PC-3 (cell line): ENCODE results near the gene TFAP2B. TPM values are rescaled to one million over a fixed set of nuclear protein-coding genes. Genes with fewer than 3 reads are reported as not detected.

Experiments
- ATAC-seq: fragments of 200-7000 bp; cut with Tn5 transposase; 2 replicates; pipeline ENCODE4 v1.9.1; 2020; ENCODE audit warnings: mild to moderate bottlenecking, moderate library complexity
- BruUV-seq: library from RNA; stranded (reverse); fragments of 400-500 nt; replicated peaks from 2 replicates; lab custom pipeline; 2021; lab: Mats Ljungman, UMichigan
- CTCF ChIA-PET: fragments of 300-600 bp; sonication (Branson Sonifier 250); formaldehyde crosslinking; loops from one replicate; lab custom pipeline; 2022; ENCODE audit warnings: antibody characterized with exemption; lab: Charles Lee
- POLR2A ChIA-PET: fragments of 300-600 bp; sonication (Branson Sonifier 250); formaldehyde crosslinking; loops from one replicate; lab custom pipeline; 2022; ENCODE audit warnings: antibody characterized with exemption; ENCODE audit not compliant: unreplicated experiment; lab: Charles Lee
- DNase-seq: peaks from one replicate; pipeline ENCODE4 v3.0.0-alpha.2; 2015
- H2AFZ ChIP-seq: fragments of 300-600 bp; sonication (generic); 2 replicates; pipeline ENCODE4 v1.6.0; 2016; ENCODE audit warnings: antibody characterized with exemption, low read length
- H3F3A ChIP-seq: fragments of 300-600 bp; sonication (generic); one replicate; pipeline ENCODE4 v1.6.0; 2017; ENCODE audit warnings: antibody characterized with exemption, low read length, control low read depth, mild to moderate bottlenecking; ENCODE audit not compliant: unreplicated experiment
- H3K27ac ChIP-seq: fragments of 300-600 bp; sonication (generic); 2 replicates; pipeline ENCODE4 v1.5.1; 2016; ENCODE audit warnings: mild to moderate bottlenecking, low read length
- H3K27me3 ChIP-seq: fragments of 300-600 bp; sonication (generic); 2 replicates; pipeline ENCODE4 v1.6.1; 2016; ENCODE audit warnings: low read length, mixed read lengths
- H3K36me3 ChIP-seq: fragments of 300-600 bp; sonication (generic); 2 replicates; pipeline ENCODE4 v1.6.1; 2016; ENCODE audit warnings: low read depth, mixed run types, low read length, mixed read lengths
- H3K4me1 ChIP-seq: fragments of 300-600 bp; sonication (generic); 2 replicates; pipeline ENCODE4 v1.5.1; 2016; ENCODE audit warnings: low read length; ENCODE audit not compliant: insufficient read depth
- H3K4me2 ChIP-seq: fragments of 300-600 bp; sonication (generic); 2 replicates; pipeline ENCODE4 v1.6.0; 2016; ENCODE audit warnings: low read length
- H3K4me3 ChIP-seq: fragments of 300-600 bp; sonication (generic); 2 replicates; pipeline ENCODE4 v1.5.1; 2016; ENCODE audit warnings: mild to moderate bottlenecking, low read length, mixed read lengths
- H3K79me2 ChIP-seq: fragments of 300-600 bp; sonication (generic); 2 replicates; pipeline ENCODE4 v1.6.1; 2017; ENCODE audit warnings: low read length, mixed read lengths
- H3K9ac ChIP-seq: fragments of 300-600 bp; sonication (generic); 2 replicates; pipeline ENCODE4 v1.6.0; 2016; ENCODE audit warnings: mild to moderate bottlenecking, low read length
- H3K9me2 ChIP-seq: fragments of 300-600 bp; sonication (generic); replicated peaks from 2 replicates; pipeline ENCODE4 v1.6.1; 2016; ENCODE audit warnings: mixed run types, low read length, mixed read lengths
- H3K9me3 ChIP-seq: fragments of 300-600 bp; sonication (generic); 2 replicates; pipeline ENCODE4 v1.6.1; 2016; ENCODE audit warnings: low read length, mixed read lengths
- H4K20me1 ChIP-seq: fragments of 300-600 bp; sonication (generic); 2 replicates; pipeline ENCODE4 v1.6.1; 2016; ENCODE audit warnings: low read length, mixed read lengths
- CTCF ChIP-seq: fragments of 300-600 bp; sonication (generic); conservative IDR thresholded peaks from 2 replicates; pipeline ENCODE4 v1.5.1; 2017; ENCODE audit warnings: antibody characterized with exemption, low read depth, mild to moderate bottlenecking, low read length
- EZH2 ChIP-seq: fragments of 300-600 bp; sonication (generic); IDR thresholded peaks from one replicate; pipeline ENCODE4 v1.6.1; 2017; ENCODE audit warnings: antibody characterized with exemption, mild to moderate bottlenecking, low read length; ENCODE audit not compliant: unreplicated experiment
- EZH2phosphoT487 ChIP-seq: fragments of 300-600 bp; sonication (generic); IDR thresholded peaks from 2 replicates; pipeline ENCODE4 v1.6.1; 2018; ENCODE audit warnings: mild to moderate bottlenecking, antibody characterized with exemption, low read length, borderline replicate concordance
- intact Hi-C: fragments of 100-400 bp; cut with micrococcal nuclease; formaldehyde crosslinking; loops from 2 replicates; pipeline ENCODE4 v1.9.0; 2023
- total RNA-seq: library from RNA; depleted of rRNA; stranded (reverse); fragments of >200 nt; gene quantifications from 2 replicates; pipeline ENCODE4 v1.2.3, GENCODE V29; 2014

TFAP2B gene
- total RNA-seq, 1 experiment from 2014 or later = not detected

- Histone ChIP-seq H2AFZ (peak overlapping the region; percentile 22; the same call in 1 of the 2 replicates), H3K9ac (no peak overlapping the region), H3K9me3 (no peaks in the 10 kb centered on the region), H3K9me2 (no peaks in the 10 kb centered on the region), H3K4me1 (peaks cover 19% of the 10 kb centered on the region; the same call in 1 of the 2 replicates), H3K4me2 (no peak overlapping the region), H3K4me3 (no peak overlapping the region), H3K27me3 (peaks cover 41% of the 10 kb centered on the region), H3K36me3 (no peaks in the 10 kb centered on the region), H3K79me2 (no peaks in the 10 kb centered on the region), H3K27ac (no peak overlapping the region), H4K20me1 (no peaks in the 10 kb centered on the region), H3F3A (no peaks in the 10 kb centered on the region)
- ChIA-PET POLR2A (no interaction called here), CTCF (no interaction called here)
- no TSS peak for BruUV-seq
- ATAC-seq (no peak), DNase-seq (peak; percentile 42)
- intact Hi-C loops = no loop called here
- TF ChIP-seq EZH2phosphoT487 = no peak
- TF ChIP-seq EZH2 = no peak
- TF ChIP-seq CTCF = no peak
Measured at GRCh38 chr6:50820869-50821264, 2.2 kb downstream of the TFAP2B start.

- DNase-seq (no peak), ATAC-seq (no peak)
- Histone ChIP-seq H3K27me3 (peaks cover 48% of the 10 kb centered on the region), H3K9ac (no peak overlapping the region), H3F3A (no peaks in the 10 kb centered on the region), H3K4me2 (peak overlapping the region; percentile 67), H3K4me3 (no peak overlapping the region), H2AFZ (peak overlapping the region; percentile 77; the same call in 1 of the 2 replicates), H3K9me3 (no peaks in the 10 kb centered on the region), H3K27ac (no peak overlapping the region), H4K20me1 (no peaks in the 10 kb centered on the region), H3K9me2 (no peaks in the 10 kb centered on the region), H3K36me3 (no peaks in the 10 kb centered on the region), H3K4me1 (peaks cover 19% of the 10 kb centered on the region; the same call in 1 of the 2 replicates), H3K79me2 (no peaks in the 10 kb centered on the region)
- intact Hi-C loops = no loop called here
- ChIA-PET POLR2A (no interaction called here), CTCF (interaction anchor here (0.6 kb wide), 1 partner anchor 131 kb away, joined by 3 read pairs; no protein-coding TSS in a partner anchor)
- TF ChIP-seq CTCF (no peak), EZH2phosphoT487 (no peak), EZH2 (no peak)
- no TSS peak for BruUV-seq
Measured at GRCh38 chr6:50821441-50822077, 2.9 kb downstream of the TFAP2B start.

- Histone ChIP-seq H2AFZ (peak overlapping the region; percentile 77; the same call in 1 of the 2 replicates), H3K9ac (no peak overlapping the region), H3K27me3 (peaks cover 50% of the 10 kb centered on the region), H3K4me3 (peak overlapping the region; percentile 29; the same call in 1 of the 2 replicates), H3F3A (no peaks in the 10 kb centered on the region), H3K4me2 (peak overlapping the region; percentile 67), H3K9me2 (no peaks in the 10 kb centered on the region), H4K20me1 (no peaks in the 10 kb centered on the region), H3K36me3 (no peaks in the 10 kb centered on the region), H3K27ac (no peak overlapping the region), H3K4me1 (peaks cover 19% of the 10 kb centered on the region; the same call in 1 of the 2 replicates), H3K9me3 (no peaks in the 10 kb centered on the region), H3K79me2 (no peaks in the 10 kb centered on the region)
- no peak for TF ChIP-seq CTCF
- ChIA-PET POLR2A (no interaction called here), CTCF (interaction anchor here (0.6 kb wide), 1 partner anchor 131 kb away, joined by 3 read pairs; no protein-coding TSS in a partner anchor)
- ATAC-seq (peak; percentile 74), DNase-seq (peak; percentile 38)
- no TSS peak for BruUV-seq
- intact Hi-C loops = no loop called here
Measured at GRCh38 chr6:50822078-50822476, 3.4 kb downstream of the TFAP2B start.
